Measurements from ENCODE around the gene SPOP. TPM values are rescaled to one million over a fixed set of nuclear protein-coding genes. Genes with fewer than 3 reads are reported as not detected.

SPOP gene
- total and polyA plus RNA-seq, 8 donors: 14.2 to 42.3 (median 30.8) TPM

GRCh38 chr17:49578414-49578813 lies 99.5 kb downstream of the SPOP start:
- Histone ChIP-seq H3K36me3 (no peaks in the 10 kb centered on the region), H3K4me1 (peaks cover 0 to 5% (median 0%) of the 10 kb centered on the region in 3 donors), H3K4me3 (no peak overlapping the region), H3K9me3 (no peaks in the 10 kb centered on the region), H3K27ac (no peak overlapping the region), H3K27me3 (no peaks in the 10 kb centered on the region)
- intact Hi-C loops (cut with DNase I): loop anchor here in 1 of 3 donors (5.0 to 10.0 kb wide), 2 partner anchors 49 to 196 kb away; no protein-coding TSS in a partner anchor
- ATAC-seq (no peak), DNase-seq (no peak), FAIRE-seq (no peak)
- TF ChIP-seq CTCF (IDR thresholded peaks at IDR 0.05): no peak
- 72 to 79% methylated on average over 13 of the region's 13 CpGs for WGBS, 2 donors

- H3K27me3 ChIP-seq: no peaks in the 10 kb centered on the region
- no peak overlapping the region for H3K27ac ChIP-seq
- no peak overlapping the region for H3K4me3 ChIP-seq
- ATAC-seq: no peak
- FAIRE-seq: no peak
- DNase-seq: no peak
- intact Hi-C loops (cut with DNase I): loop anchor here in 1 of 3 donors (5.0 to 10.0 kb wide), 2 partner anchors 49 to 197 kb away; no protein-coding TSS in a partner anchor
- WGBS, 2 donors: 54 to 64% methylated on average over 4 of the region's 4 CpGs
- TF ChIP-seq CTCF (IDR thresholded peaks at IDR 0.05): no peak
- no peaks in the 10 kb centered on the region for H3K36me3 ChIP-seq
- H3K4me1 ChIP-seq: peaks cover 0 to 5% (median 0%) of the 10 kb centered on the region in 3 donors
- no peaks in the 10 kb centered on the region for H3K9me3 ChIP-seq
Measured at GRCh38 chr17:49577963-49578362, 99.9 kb downstream of the SPOP start.

GRCh38 chr17:49577650-49577934 lies 100.3 kb downstream of the SPOP start:
- DNase-seq (no peak), FAIRE-seq (no peak), ATAC-seq (no peak)
- whole genome bisulfite sequencing, 2 donors: 35 to 50% methylated on average over 3 of the region's 3 CpGs
- H3K4me3 ChIP-seq: no peak overlapping the region
- no peaks in the 10 kb centered on the region for H3K36me3 ChIP-seq
- no peaks in the 10 kb centered on the region for H3K9me3 ChIP-seq
- no peak overlapping the region for H3K27ac ChIP-seq
- no peak for TF ChIP-seq CTCF (IDR thresholded peaks at IDR 0.05)
- intact Hi-C loops (cut with DNase I): loop anchor here in 1 of 3 donors (5.0 to 10.0 kb wide), 2 partner anchors 50 to 197 kb away; no protein-coding TSS in a partner anchor
- no peaks in the 10 kb centered on the region for H3K27me3 ChIP-seq
- peaks cover 0 to 5% (median 0%) of the 10 kb centered on the region in 3 donors for H3K4me1 ChIP-seq

GRCh38 chr17:49576917-49577649 lies 100.8 kb downstream of the SPOP start:
- 24 to 29% methylated on average over 18 to 22 of the region's 22 CpGs for WGBS, 2 donors
- ATAC-seq: peak in 1 of 4 donors; percentile 2
- intact Hi-C loops (cut with DNase I): loop anchor here in 1 of 3 donors (5.0 to 10.0 kb wide), 2 partner anchors 50 to 198 kb away; no protein-coding TSS in a partner anchor
- H3K4me1 ChIP-seq: peaks cover 0 to 5% (median 0%) of the 10 kb centered on the region in 3 donors
- no peak overlapping the region for H3K27ac ChIP-seq
- H3K9me3 ChIP-seq: no peaks in the 10 kb centered on the region
- no peak for DNase-seq
- no peak for TF ChIP-seq CTCF (IDR thresholded peaks at IDR 0.05)
- FAIRE-seq: no peak
- peak overlapping the region in 3 of 4 donors; percentile 16 to 51 (median 33) for H3K4me3 ChIP-seq
- no peaks in the 10 kb centered on the region for H3K27me3 ChIP-seq
- no peaks in the 10 kb centered on the region for H3K36me3 ChIP-seq
